ENCODE data around the gene APBB1IP. TPM values are rescaled to one million over a fixed set of nuclear protein-coding genes. Genes with fewer than 3 reads are reported as not detected.

The APBB1IP gene
- total RNA-seq, 1 experiment from 2014 or later = 34.7 TPM

GRCh38 chr10:26436848-26437247 is 1.3 kb upstream of the APBB1IP start:
- Histone ChIP-seq H2AFZ (ENCODE audit: low read length) (no peak overlapping the region), H3K36me3 (ENCODE audit: insufficient read depth, low read length) (peaks cover 18% of the 10 kb centered on the region), H3K27me3 (ENCODE audit: low read length) (no peaks in the 10 kb centered on the region), H3K4me2 (ENCODE audit: low read depth, low read length, poor library complexity, severe bottlenecking) (peak overlapping the region; percentile 94), H4K20me1 (ENCODE audit: insufficient read depth, low read depth, low read length) (no peaks in the 10 kb centered on the region), H3K9ac (ENCODE audit: low read length) (peak overlapping the region; percentile 87; the same call in 1 of the 2 replicates), H3K9me3 (ENCODE audit: low read length) (peaks cover 5% of the 10 kb centered on the region; the same call in 1 of the 2 replicates), H3K27ac (ENCODE audit: low read length) (peak overlapping the region; percentile 97), H3K4me1 (ENCODE audit: low read length) (peaks cover 43% of the 10 kb centered on the region), H3K9me2 (replicated peaks; ENCODE audit: insufficient read depth, low read length) (no peaks in the 10 kb centered on the region), H3K4me3 (ENCODE audit: low read length) (no peak overlapping the region), H3K79me2 (ENCODE audit: low read length) (peaks cover 39% of the 10 kb centered on the region)
- DNase-seq = peak; percentile 60

GRCh38 chr10:26438534-26439341 is 597 bp downstream of the APBB1IP start:
- DNase-seq = peak; percentile 85

GRCh38 chr10:26439406-26440087 is 1.4 kb downstream of the APBB1IP start:
- Histone ChIP-seq H3K36me3 (ENCODE audit: insufficient read depth, low read length) (peaks cover 40% of the 10 kb centered on the region), H3K9me3 (ENCODE audit: low read length) (no peaks in the 10 kb centered on the region), H3K27ac (ENCODE audit: low read length) (peak overlapping the region; percentile 97), H3K4me3 (ENCODE audit: low read length) (peak overlapping the region; percentile 81), H3K27me3 (ENCODE audit: low read length) (no peaks in the 10 kb centered on the region), H3K4me1 (ENCODE audit: low read length) (peaks cover 45% of the 10 kb centered on the region), H3K9me2 (replicated peaks; ENCODE audit: insufficient read depth, low read length) (no peaks in the 10 kb centered on the region), H3K9ac (ENCODE audit: low read length) (peak overlapping the region; percentile 87), H2AFZ (ENCODE audit: low read length) (no peak overlapping the region), H3K4me2 (ENCODE audit: low read depth, low read length, poor library complexity, severe bottlenecking) (peak overlapping the region; percentile 94), H3K79me2 (ENCODE audit: low read length) (peaks cover 66% of the 10 kb centered on the region), H4K20me1 (ENCODE audit: insufficient read depth, low read depth, low read length) (no peaks in the 10 kb centered on the region)
- peak; percentile 66 for DNase-seq

More at GRCh38 chr10:26438534-26439341, 597 bp downstream of the APBB1IP start:
- Histone ChIP-seq H3K4me3 (ENCODE audit: low read length) (peak overlapping the region; percentile 81), H3K9ac (ENCODE audit: low read length) (peak overlapping the region; percentile 87), H3K9me3 (ENCODE audit: low read length) (no peaks in the 10 kb centered on the region), H3K36me3 (ENCODE audit: insufficient read depth, low read length) (peaks cover 34% of the 10 kb centered on the region), H3K27me3 (ENCODE audit: low read length) (no peaks in the 10 kb centered on the region), H2AFZ (ENCODE audit: low read length) (peak overlapping the region; percentile 16), H3K9me2 (replicated peaks; ENCODE audit: insufficient read depth, low read length) (no peaks in the 10 kb centered on the region), H3K4me2 (ENCODE audit: low read depth, low read length, poor library complexity, severe bottlenecking) (peak overlapping the region; percentile 94), H4K20me1 (ENCODE audit: insufficient read depth, low read depth, low read length) (no peaks in the 10 kb centered on the region), H3K4me1 (ENCODE audit: low read length) (peaks cover 45% of the 10 kb centered on the region), H3K79me2 (ENCODE audit: low read length) (peaks cover 58% of the 10 kb centered on the region), H3K27ac (ENCODE audit: low read length) (peak overlapping the region; percentile 97)

- H2AFZ ChIP-seq (ENCODE audit: low read length) = no peak overlapping the region
- H3K9ac ChIP-seq (ENCODE audit: low read length) = peak overlapping the region; percentile 87
- no peaks in the 10 kb centered on the region for H3K9me3 ChIP-seq (ENCODE audit: low read length)
- H4K20me1 ChIP-seq (ENCODE audit: insufficient read depth, low read depth, low read length) = no peaks in the 10 kb centered on the region
- peak overlapping the region; percentile 94 for H3K4me2 ChIP-seq (ENCODE audit: low read depth, low read length, poor library complexity, severe bottlenecking)
- peaks cover 45% of the 10 kb centered on the region for H3K4me1 ChIP-seq (ENCODE audit: low read length)
- peaks cover 70% of the 10 kb centered on the region for H3K79me2 ChIP-seq (ENCODE audit: low read length)
- H3K27me3 ChIP-seq (ENCODE audit: low read length) = no peaks in the 10 kb centered on the region
- H3K27ac ChIP-seq (ENCODE audit: low read length) = peak overlapping the region; percentile 97
- H3K4me3 ChIP-seq (ENCODE audit: low read length) = peak overlapping the region; percentile 81
- H3K36me3 ChIP-seq (ENCODE audit: insufficient read depth, low read length) = peaks cover 41% of the 10 kb centered on the region
- DNase-seq = peak; percentile 63
- H3K9me2 ChIP-seq (replicated peaks; ENCODE audit: insufficient read depth, low read length) = no peaks in the 10 kb centered on the region
Measured at GRCh38 chr10:26440088-26440470, 1.9 kb downstream of the APBB1IP start.

- Histone ChIP-seq H3K9me2 (replicated peaks; ENCODE audit: insufficient read depth, low read length) (no peaks in the 10 kb centered on the region), H3K9me3 (ENCODE audit: low read length) (no peaks in the 10 kb centered on the region), H3K9ac (ENCODE audit: low read length) (no peak overlapping the region), H3K79me2 (ENCODE audit: low read length) (peaks cover 86% of the 10 kb centered on the region), H3K4me2 (ENCODE audit: low read depth, low read length, poor library complexity, severe bottlenecking) (peak overlapping the region; percentile 94), H3K4me3 (ENCODE audit: low read length) (peak overlapping the region; percentile 10; the same call in 1 of the 2 replicates), H2AFZ (ENCODE audit: low read length) (no peak overlapping the region), H3K36me3 (ENCODE audit: insufficient read depth, low read length) (peaks cover 57% of the 10 kb centered on the region), H3K27ac (ENCODE audit: low read length) (peak overlapping the region; percentile 97), H3K4me1 (ENCODE audit: low read length) (peaks cover 52% of the 10 kb centered on the region), H3K27me3 (ENCODE audit: low read length) (no peaks in the 10 kb centered on the region), H4K20me1 (ENCODE audit: insufficient read depth, low read depth, low read length) (no peaks in the 10 kb centered on the region)
- DNase-seq = no peak
Measured at GRCh38 chr10:26441491-26442214, 3.5 kb downstream of the APBB1IP start.

GRCh38 chr10:26445411-26446031 is 7.4 kb downstream of the APBB1IP start:
- H3K4me1 ChIP-seq (ENCODE audit: low read length) = peaks cover 60% of the 10 kb centered on the region

GRCh38 chr10:26446258-26446657 is 8.1 kb downstream of the APBB1IP start:
- H4K20me1 ChIP-seq (ENCODE audit: insufficient read depth, low read depth, low read length) = no peaks in the 10 kb centered on the region
- peaks cover 45% of the 10 kb centered on the region for H3K36me3 ChIP-seq (ENCODE audit: insufficient read depth, low read length)
- no peaks in the 10 kb centered on the region for H3K27me3 ChIP-seq (ENCODE audit: low read length)
- DNase-seq = no peak
- no peak overlapping the region for H3K4me3 ChIP-seq (ENCODE audit: low read length)
- peaks cover 96% of the 10 kb centered on the region for H3K79me2 ChIP-seq (ENCODE audit: low read length)
- peaks cover 53% of the 10 kb centered on the region for H3K4me1 ChIP-seq (ENCODE audit: low read length)
- no peak overlapping the region for H3K9ac ChIP-seq (ENCODE audit: low read length)
- H3K9me2 ChIP-seq (replicated peaks; ENCODE audit: insufficient read depth, low read length) = no peaks in the 10 kb centered on the region
- H3K9me3 ChIP-seq (ENCODE audit: low read length) = no peaks in the 10 kb centered on the region
- H2AFZ ChIP-seq (ENCODE audit: low read length) = no peak overlapping the region
- H3K4me2 ChIP-seq (ENCODE audit: low read depth, low read length, poor library complexity, severe bottlenecking) = no peak overlapping the region
- H3K27ac ChIP-seq (ENCODE audit: low read length) = peak overlapping the region; percentile 30

More at GRCh38 chr10:26445411-26446031, 7.4 kb downstream of the APBB1IP start:
- Histone ChIP-seq H3K9me2 (replicated peaks; ENCODE audit: insufficient read depth, low read length) (no peaks in the 10 kb centered on the region), H2AFZ (ENCODE audit: low read length) (no peak overlapping the region), H3K4me2 (ENCODE audit: low read depth, low read length, poor library complexity, severe bottlenecking) (no peak overlapping the region), H3K4me3 (ENCODE audit: low read length) (no peak overlapping the region), H3K9ac (ENCODE audit: low read length) (no peak overlapping the region), H3K27ac (ENCODE audit: low read length) (peak overlapping the region; percentile 30), H3K36me3 (ENCODE audit: insufficient read depth, low read length) (peaks cover 52% of the 10 kb centered on the region), H3K79me2 (ENCODE audit: low read length) (peaks cover 97% of the 10 kb centered on the region), H4K20me1 (ENCODE audit: insufficient read depth, low read depth, low read length) (no peaks in the 10 kb centered on the region), H3K27me3 (ENCODE audit: low read length) (no peaks in the 10 kb centered on the region), H3K9me3 (ENCODE audit: low read length) (no peaks in the 10 kb centered on the region)
- DNase-seq = peak; percentile 53

Measured in Karpas-422 (cell line).